Thoracic aorta (tissue), 2 donors: ENCODE results near the gene GARNL3. TPM values are rescaled to one million over a fixed set of nuclear protein-coding genes. Genes with fewer than 3 reads are reported as not detected.
A peak's percentile ranks its signal among the peaks of the same experiment; 100 is the strongest.

Experiments
- ATAC-seq: fragments of 150-250 bp; one replicate; pipeline ENCODE4 v1.8.0; 2017; ENCODE audit warnings: low read depth; ENCODE audit not compliant: insufficient number of reproducible peaks, low FRiP score
- DNase-seq: peaks from one replicate; pipeline ENCODE4 v3.0.0-alpha.2; 2020; ENCODE audit warnings: low spot score
- H3K27ac ChIP-seq, 2 donors: fragments of 200-600 bp; sonication (generic); 1 replicate in 1 of 2; 2 replicates in 1 of 2; pipeline ENCODE4 v1.5.1; 2016; ENCODE audit warnings: mild to moderate bottlenecking in 2 of 2, moderate library complexity in 2 of 2
- H3K27me3 ChIP-seq: fragments of 200-600 bp; sonication (generic); replicated peaks from 2 replicates; pipeline ENCODE4 v1.6.0; 2016; ENCODE audit warnings: mild to moderate bottlenecking; ENCODE audit not compliant: insufficient read depth
- H3K36me3 ChIP-seq: fragments of 200-600 bp; sonication (generic); one replicate; pipeline ENCODE4 v1.5.1; 2016
- H3K4me1 ChIP-seq, 2 donors: fragments of 200-600 bp; sonication (generic); 1 replicate in 1 of 2; 2 replicates in 1 of 2; pipeline versions ENCODE4 v1.5.1 to v1.6.0; 2016; ENCODE audit warnings: low read depth in 2 of 2, mild to moderate bottlenecking in 1 of 2; ENCODE audit not compliant: control insufficient read depth in 1 of 2
- H3K4me3 ChIP-seq: fragments of 200-600 bp; sonication (generic); 2 replicates; pipeline ENCODE4 v1.5.1; 2016; ENCODE audit warnings: mild to moderate bottlenecking
- H3K9me3 ChIP-seq: fragments of 200-600 bp; sonication (generic); 2 replicates; pipeline ENCODE4 v1.5.1; 2016
- CTCF ChIP-seq: fragments of 200-600 bp; sonication (generic); IDR thresholded peaks from one replicate; pipeline ENCODE4 v1.5.1; 2019; ENCODE audit warnings: antibody characterized with exemption
- total RNA-seq, 2 donors: library from RNA; depleted of rRNA; stranded (reverse); fragments of >200 nt; gene quantifications; one replicate each; pipeline versions ENCODE4 v1.1.0 to v1.2.3, GENCODE V29; 2016

Gene GARNL3
- total RNA-seq, 2 donors from 2014 or later, result 59.3 to 63.4 TPM

- ATAC-seq (peak; percentile 70), DNase-seq (peak; percentile 53)
- H3K36me3 ChIP-seq, result peaks cover 11% of the 10 kb centered on the region
- peaks cover 24 to 54% of the 10 kb centered on the region in 2 donors for H3K4me1 ChIP-seq
- TF ChIP-seq CTCF, result peak; percentile 29
- H3K4me3 ChIP-seq, result peak overlapping the region; percentile 29
- peak overlapping the region; percentile 72 to 89 for H3K27ac ChIP-seq
- no peaks in the 10 kb centered on the region for H3K27me3 ChIP-seq
- H3K9me3 ChIP-seq, result no peaks in the 10 kb centered on the region
Measured at GRCh38 chr9:127311239-127311741, 46.7 kb downstream of the GARNL3 start.

GRCh38 chr9:127313042-127313560, 48.5 kb downstream of the GARNL3 start:
- no peaks in the 10 kb centered on the region for H3K9me3 ChIP-seq
- H3K27me3 ChIP-seq, result no peaks in the 10 kb centered on the region
- peaks cover 24 to 59% of the 10 kb centered on the region in 2 donors for H3K4me1 ChIP-seq
- no peak for TF ChIP-seq CTCF
- peak overlapping the region; percentile 72 to 89 for H3K27ac ChIP-seq
- peaks cover 11% of the 10 kb centered on the region for H3K36me3 ChIP-seq
- H3K4me3 ChIP-seq, result no peak overlapping the region
- ATAC-seq, result no peak
- DNase-seq, result no peak

GRCh38 chr9:127314911-127315310, 50.3 kb downstream of the GARNL3 start:
- ATAC-seq (no peak), DNase-seq (no peak)
- Histone ChIP-seq H3K4me3 (no peak overlapping the region), H3K27me3 (no peaks in the 10 kb centered on the region), H3K36me3 (peaks cover 11% of the 10 kb centered on the region), H3K9me3 (no peaks in the 10 kb centered on the region), H3K27ac (no peak overlapping the region), H3K4me1 (peaks cover 28 to 61% of the 10 kb centered on the region in 2 donors)
- TF ChIP-seq CTCF, result no peak

GRCh38 chr9:127316586-127317323, 52.2 kb downstream of the GARNL3 start:
- DNase-seq (no peak), ATAC-seq (no peak)
- H3K4me1 ChIP-seq, result peaks cover 25 to 46% of the 10 kb centered on the region in 2 donors
- H3K36me3 ChIP-seq, result peaks cover 11% of the 10 kb centered on the region
- no peaks in the 10 kb centered on the region for H3K27me3 ChIP-seq
- H3K9me3 ChIP-seq, result no peaks in the 10 kb centered on the region
- no peak for TF ChIP-seq CTCF
- H3K27ac ChIP-seq, result peak overlapping the region in 1 of 2 donors; percentile 65
- H3K4me3 ChIP-seq, result no peak overlapping the region

- Histone ChIP-seq H3K27ac (peak overlapping the region; percentile 43 to 65), H3K4me1 (peaks cover 33 to 49% of the 10 kb centered on the region in 2 donors), H3K27me3 (no peaks in the 10 kb centered on the region), H3K36me3 (peaks cover 10% of the 10 kb centered on the region), H3K9me3 (no peaks in the 10 kb centered on the region), H3K4me3 (no peak overlapping the region)
- no peak for DNase-seq
- ATAC-seq, result peak; percentile 30
- no peak for TF ChIP-seq CTCF
Measured at GRCh38 chr9:127318651-127319167, 54.1 kb downstream of the GARNL3 start.
